ENCODE results near the gene SLC38A4.

DNA sequence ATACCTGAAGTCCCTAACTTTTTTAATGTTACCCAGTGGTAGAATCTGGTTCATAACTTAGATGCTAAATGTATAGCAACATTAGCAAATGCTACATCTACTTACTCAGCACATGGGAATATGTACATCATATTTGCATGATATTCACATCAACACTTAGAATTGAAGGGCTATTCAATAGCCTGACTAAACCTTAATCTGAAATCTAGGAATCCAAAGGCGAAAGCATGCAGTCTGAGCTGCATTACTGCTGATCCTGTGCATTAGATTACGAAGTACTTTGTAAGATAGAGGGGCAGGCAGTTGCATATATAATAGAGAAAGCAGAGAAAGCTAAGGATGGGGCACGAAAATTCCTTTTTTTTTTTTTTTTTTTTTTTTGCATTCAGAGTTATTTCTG is 40.4 kb downstream of the SLC38A4 start:
- no peak for TF ChIP-seq POLR2A (IDR thresholded peaks at IDR 0.05)
- TF ChIP-seq, protein P1, sequence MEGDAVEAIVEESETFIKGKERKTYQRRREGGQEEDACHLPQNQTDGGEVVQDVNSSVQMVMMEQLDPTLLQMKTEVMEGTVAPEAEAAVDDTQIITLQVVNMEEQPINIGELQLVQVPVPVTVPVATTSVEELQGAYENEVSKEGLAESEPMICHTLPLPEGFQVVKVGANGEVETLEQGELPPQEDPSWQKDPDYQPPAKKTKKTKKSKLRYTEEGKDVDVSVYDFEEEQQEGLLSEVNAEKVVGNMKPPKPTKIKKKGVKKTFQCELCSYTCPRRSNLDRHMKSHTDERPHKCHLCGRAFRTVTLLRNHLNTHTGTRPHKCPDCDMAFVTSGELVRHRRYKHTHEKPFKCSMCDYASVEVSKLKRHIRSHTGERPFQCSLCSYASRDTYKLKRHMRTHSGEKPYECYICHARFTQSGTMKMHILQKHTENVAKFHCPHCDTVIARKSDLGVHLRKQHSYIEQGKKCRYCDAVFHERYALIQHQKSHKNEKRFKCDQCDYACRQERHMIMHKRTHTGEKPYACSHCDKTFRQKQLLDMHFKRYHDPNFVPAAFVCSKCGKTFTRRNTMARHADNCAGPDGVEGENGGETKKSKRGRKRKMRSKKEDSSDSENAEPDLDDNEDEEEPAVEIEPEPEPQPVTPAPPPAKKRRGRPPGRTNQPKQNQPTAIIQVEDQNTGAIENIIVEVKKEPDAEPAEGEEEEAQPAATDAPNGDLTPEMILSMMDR (IDR thresholded peaks at IDR 0.05 in 8 of 11, conservative IDR thresholded peaks at IDR 0.05 in 3 of 11) = no peak
- TF ChIP-seq POLR2AphosphoS5 (IDR thresholded peaks at IDR 0.05) = no peak
